ENCODE data around the gene CAPZB. TPM values are rescaled to one million over a fixed set of nuclear protein-coding genes. Genes with fewer than 3 reads are reported as not detected.

Gene CAPZB
- total RNA-seq, 1 experiment from 2014 or later = 348 TPM

- WGBS (ENCODE audit: extremely low coverage, insufficient read length, low lambda C conversion rate) = no CpG with 5 or more reads among the region's 2 CpGs
- H3K4me1 ChIP-seq (ENCODE audit: insufficient read depth, low read length) = peaks cover 3% of the 10 kb centered on the region; the same call in 1 of the 2 replicates
- H2BK12ac ChIP-seq (ENCODE audit: insufficient read length, low read depth, low read length) = no peak overlapping the region
- no peak overlapping the region for H2AK5ac ChIP-seq (ENCODE audit: insufficient read length, low read length)
- H4K8ac ChIP-seq (replicated peaks; ENCODE audit: insufficient read length, low read depth, low read length) = no peak overlapping the region
- Mint-ChIP-seq H3K4me3 (no peak overlapping the region), H3K4me1 (peaks cover 14 to 20% of the 10 kb centered on the region in 2 experiments), H3K27ac (peak overlapping the region in 1 of 3 experiments; percentile 4; a peak in 1 of 7 replicates), H3K36me3 (ENCODE audit: insufficient read depth in 1 of 3, low read depth in 3 of 3) (peaks cover 0 to 18% (median 12%) of the 10 kb centered on the region in 3 experiments; a peak in 5 of 7 replicates), H3K27me3 (ENCODE audit: low read depth) (no peaks in the 10 kb centered on the region), H3K9me3 (no peaks in the 10 kb centered on the region)
- H3K27ac ChIP-seq (ENCODE audit: insufficient read length, low read depth, low read length) = no peak overlapping the region
- H4K91ac ChIP-seq (ENCODE audit: insufficient read length, low read depth, low read length) = no peak overlapping the region
- H3K14ac ChIP-seq (ENCODE audit: insufficient read depth, low read length) = no peak overlapping the region
- H3K18ac ChIP-seq (ENCODE audit: insufficient read length, low read depth, low read length) = no peak overlapping the region
- H2BK120ac ChIP-seq (ENCODE audit: low read depth, low read length, poor library complexity, severe bottlenecking) = no peak overlapping the region
- no peak overlapping the region for H3T11ph ChIP-seq (ENCODE audit: low read length)
- no peak overlapping the region for H2BK20ac ChIP-seq (ENCODE audit: low read depth, low read length, poor library complexity, severe bottlenecking)
- no peak for TF ChIP-seq CTCF (conservative IDR thresholded peaks at IDR 0.05)
- H3K4ac ChIP-seq (ENCODE audit: low read depth, low read length) = no peak overlapping the region
- no peak for DNase-seq
- no peak overlapping the region for H3K9ac ChIP-seq (ENCODE audit: extremely low read depth, insufficient read length, low read length)
- H3K4me2 ChIP-seq (ENCODE audit: insufficient read depth, insufficient read length, low read length) = no peak overlapping the region
- H3K23ac ChIP-seq (ENCODE audit: insufficient read length, low read depth, low read length) = no peak overlapping the region
- no peaks in the 10 kb centered on the region for H3K23me2 ChIP-seq (ENCODE audit: insufficient read length, low read depth, low read length, poor library complexity, severe bottlenecking)
- no peaks in the 10 kb centered on the region for H3K9me3 ChIP-seq (ENCODE audit: control insufficient read depth, low read depth, low read length)
- H3K79me1 ChIP-seq (ENCODE audit: insufficient read depth, low read depth, low read length, poor library complexity, severe bottlenecking) = peaks cover 23% of the 10 kb centered on the region
- H3K27me3 ChIP-seq (ENCODE audit: insufficient read depth, low read length) = no peaks in the 10 kb centered on the region
- no peak overlapping the region for H2BK5ac ChIP-seq (ENCODE audit: insufficient read length, low read length)
- no peak overlapping the region for H2BK15ac ChIP-seq (ENCODE audit: low read depth, low read length)
- no peak overlapping the region for H2AFZ ChIP-seq (ENCODE audit: low read length)
- H4K20me1 ChIP-seq (ENCODE audit: control insufficient read depth, insufficient read depth, insufficient read length) = no peaks in the 10 kb centered on the region
- no peak overlapping the region for H4K5ac ChIP-seq (ENCODE audit: insufficient read length, low read depth, low read length)
- peaks cover 66% of the 10 kb centered on the region for H3K79me2 ChIP-seq (ENCODE audit: insufficient read depth, low read length)
- no peak overlapping the region for H3K56ac ChIP-seq (ENCODE audit: insufficient read length, low read depth, low read length)
These were observed 51.7 kb downstream of the CAPZB start for GRCh38 chr1:19433719-19433998.

All from H9 (cell line).